Camera-type eye (tissue), 1 donor: ENCODE data around the gene SPOCK2. TPM values are rescaled to one million over a fixed set of nuclear protein-coding genes. Genes with fewer than 3 reads are reported as not detected.

Source experiments
- total RNA-seq: library from RNA; depleted of rRNA; stranded (reverse); fragments of >200 nt; gene quantifications from one replicate; pipeline ENCODE4 v1.2.3, GENCODE V29; 2014

SPOCK2 gene, protein sequence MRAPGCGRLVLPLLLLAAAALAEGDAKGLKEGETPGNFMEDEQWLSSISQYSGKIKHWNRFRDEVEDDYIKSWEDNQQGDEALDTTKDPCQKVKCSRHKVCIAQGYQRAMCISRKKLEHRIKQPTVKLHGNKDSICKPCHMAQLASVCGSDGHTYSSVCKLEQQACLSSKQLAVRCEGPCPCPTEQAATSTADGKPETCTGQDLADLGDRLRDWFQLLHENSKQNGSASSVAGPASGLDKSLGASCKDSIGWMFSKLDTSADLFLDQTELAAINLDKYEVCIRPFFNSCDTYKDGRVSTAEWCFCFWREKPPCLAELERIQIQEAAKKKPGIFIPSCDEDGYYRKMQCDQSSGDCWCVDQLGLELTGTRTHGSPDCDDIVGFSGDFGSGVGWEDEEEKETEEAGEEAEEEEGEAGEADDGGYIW
- 28.6 TPM for total RNA-seq

GRCh38 chr10:72087969-72088888 is at the start of gene SPOCK2:
TSS of gene SPOCK2 (minus strand) at chr10:72088551. CDS start at chr10:72088328, 223 bp downstream.

Other genes starting within 250 kb of the SPOCK2 start
- gene PSAP, start 237.3 kb downstream of the SPOCK2 start, total RNA-seq: 674 TPM
- 28.3 TPM for gene CHST3, start 124.2 kb downstream of the SPOCK2 start, total RNA-seq
- gene ANAPC16, start 127.5 kb upstream of the SPOCK2 start, total RNA-seq: 82.4 TPM
- gene ASCC1, start 127.7 kb upstream of the SPOCK2 start, total RNA-seq: 50.8 TPM
- 321 TPM for gene DDIT4, start 185.4 kb upstream of the SPOCK2 start, total RNA-seq